ENCODE data around the gene CNOT4.
"Not testable (repeated sequence)": the region's sequence is repeated elsewhere in the genome, so short reads cannot be mapped to it uniquely, and the experiment has no call there.

Gene CNOT4

DNA sequence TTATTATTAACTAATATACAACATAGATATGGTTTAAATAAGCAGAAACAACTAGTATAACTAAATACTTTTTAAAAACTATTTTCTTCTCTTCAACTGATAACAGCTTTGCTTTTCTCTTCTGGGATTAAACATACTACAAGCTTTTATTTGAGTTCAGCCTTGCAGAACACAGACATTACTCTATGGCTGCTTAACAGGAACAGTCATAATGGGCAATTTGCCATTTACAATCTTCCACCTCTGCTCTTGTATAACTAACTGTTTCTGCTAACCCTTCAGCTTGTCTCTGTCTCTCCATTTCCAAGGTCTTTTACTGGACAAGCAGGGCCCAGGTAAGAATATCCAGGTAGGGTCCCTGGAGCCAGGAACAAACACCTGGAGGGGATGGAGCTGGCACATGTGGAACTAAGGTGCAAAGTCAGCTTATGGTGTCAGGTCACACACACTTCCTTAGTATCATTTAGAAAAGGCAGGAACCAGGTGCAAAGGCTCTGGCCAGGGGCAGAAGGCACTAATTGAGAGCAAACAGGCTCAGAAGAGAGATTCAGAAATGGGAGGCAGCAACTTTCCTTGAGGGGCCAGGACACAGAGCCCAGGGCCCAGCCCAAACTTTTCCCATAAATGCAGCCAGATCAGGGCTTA, 183.1 kb downstream of the CNOT4 start:
- DNase-seq (ENCODE audit: low read depth in 2 of 2): no peak

DNA sequence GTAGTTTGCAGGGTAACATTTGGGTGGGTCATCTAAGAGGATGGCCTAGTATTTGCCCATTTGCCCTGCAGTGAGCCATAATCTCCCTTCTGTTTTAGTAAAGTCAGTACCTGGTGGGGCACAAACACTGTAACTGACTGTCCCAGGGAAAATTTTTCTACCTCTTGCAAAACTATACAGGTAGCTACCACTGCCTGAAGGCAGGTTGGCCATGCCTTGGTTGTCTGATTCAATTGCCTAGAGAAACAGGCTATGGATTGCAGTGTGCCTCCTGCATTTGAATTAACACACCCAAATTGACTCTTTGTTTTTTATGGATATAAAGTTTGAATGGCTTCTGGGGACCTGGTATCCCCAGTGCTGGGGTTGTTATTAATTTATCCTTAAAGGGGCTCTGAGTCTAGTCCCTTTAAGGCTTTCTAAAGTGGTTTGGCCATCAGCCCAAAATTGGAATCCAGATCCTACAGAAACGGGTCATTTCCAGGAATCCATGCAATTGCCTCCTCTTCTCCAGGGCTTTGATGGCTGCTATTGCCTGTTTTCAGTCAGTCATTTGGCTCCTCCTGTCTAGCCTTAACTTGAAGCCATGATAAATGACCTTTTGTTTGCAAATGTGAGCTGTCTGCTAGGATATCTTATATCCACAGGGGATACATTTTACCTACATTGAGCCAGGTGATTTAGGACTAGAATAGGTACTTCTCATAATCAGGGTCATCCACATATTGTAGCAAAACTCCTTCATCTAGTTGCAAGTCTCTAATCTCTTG, 187.1 kb downstream of the CNOT4 start:
- DNase-seq (ENCODE audit: low read depth in 2 of 2): no peak

DNA sequence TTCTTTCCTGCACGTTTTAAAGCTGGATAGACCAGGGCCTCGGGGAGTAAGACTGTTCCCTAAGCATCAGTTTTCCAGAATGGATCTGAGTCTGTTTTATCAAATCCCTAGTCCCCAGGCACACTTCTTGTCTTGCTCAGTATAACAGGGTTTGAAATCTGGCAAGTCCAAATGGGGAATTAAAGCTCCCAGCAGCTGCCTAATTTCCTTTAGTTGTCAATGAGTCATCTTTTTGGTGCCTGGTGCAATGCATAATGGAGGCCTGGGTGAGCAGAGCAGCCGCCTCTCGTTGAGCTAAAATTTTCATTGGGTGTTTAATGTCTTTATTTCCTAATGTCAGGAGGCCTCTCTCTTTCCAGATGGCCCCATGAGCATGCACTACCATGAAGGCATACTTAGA, 188.3 kb downstream of the CNOT4 start:
- no peak for DNase-seq (ENCODE audit: low read depth in 2 of 2)

DNA sequence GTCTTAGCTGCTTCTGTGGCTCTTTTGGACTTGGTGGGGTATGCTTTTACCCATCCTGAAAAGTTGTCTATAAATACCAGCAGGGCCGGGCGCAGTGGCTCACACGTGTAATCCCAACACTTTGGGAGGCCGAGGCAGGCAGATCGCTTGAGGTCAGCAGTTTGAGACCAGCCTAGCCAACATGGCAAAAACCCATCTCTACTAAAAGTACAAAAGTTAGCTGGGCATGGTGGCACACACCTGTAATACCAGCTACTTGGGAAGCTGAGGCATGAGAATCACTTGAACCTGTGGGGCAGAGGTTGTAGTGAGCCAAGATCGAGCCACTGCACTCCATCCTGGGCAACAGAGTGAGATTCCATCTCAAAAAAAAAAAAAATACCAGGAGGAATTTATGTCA, 188.9 kb downstream of the CNOT4 start:
- not testable (repeated sequence) for DNase-seq (ENCODE audit: low read depth in 2 of 2)

DNA sequence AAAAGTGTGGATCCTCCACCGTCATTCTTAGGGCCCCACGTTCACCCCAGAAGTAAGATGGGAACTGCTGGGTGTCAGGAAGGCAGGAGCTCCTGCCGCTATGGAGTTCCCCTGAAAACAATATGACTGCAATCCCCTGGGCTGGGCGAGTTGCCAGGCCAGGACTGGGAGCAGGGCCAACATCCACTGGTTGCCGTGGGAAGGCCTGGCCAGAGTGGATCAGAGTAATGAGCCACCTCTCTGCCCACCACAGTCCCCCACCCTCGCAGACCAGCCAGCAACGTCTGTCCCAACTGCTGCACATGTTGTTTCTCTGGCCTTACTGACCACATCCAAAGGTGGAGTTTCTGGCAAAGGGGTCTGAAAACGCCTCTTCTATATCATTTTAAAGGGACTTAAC, 189.6 kb downstream of the CNOT4 start:
- no peak for DNase-seq (ENCODE audit: low read depth in 2 of 2)

DNA sequence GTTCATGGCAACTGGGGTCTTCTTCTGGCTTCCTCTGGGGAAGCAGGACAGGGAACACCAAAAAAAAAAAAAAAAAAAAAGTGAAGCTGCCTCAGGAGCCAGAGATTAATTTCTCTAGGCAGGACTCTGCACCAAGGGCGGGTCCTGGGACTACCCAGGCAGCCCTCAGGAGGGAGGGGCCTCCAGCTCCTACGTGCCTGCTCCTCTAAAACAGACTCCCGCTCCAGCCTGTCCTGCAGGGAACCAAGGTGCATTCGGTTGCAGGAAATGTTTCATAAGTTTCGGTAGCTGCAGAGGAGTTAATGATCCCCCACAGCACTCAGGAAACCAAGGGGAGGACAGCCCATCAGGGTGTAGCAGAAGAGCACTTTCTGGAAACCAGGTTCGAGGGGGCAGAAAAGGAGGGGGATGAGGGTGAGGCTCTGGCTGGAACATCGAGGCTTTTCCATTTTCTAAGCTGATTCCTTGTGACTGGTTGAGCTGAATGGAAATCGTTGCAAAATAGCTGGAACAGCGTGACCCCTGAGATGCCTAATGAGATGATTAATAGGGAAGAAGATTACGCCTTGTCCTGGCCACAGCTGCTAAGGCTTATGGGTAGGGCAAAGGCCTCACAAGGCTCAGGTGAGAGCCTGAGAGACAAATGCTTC, 192.1 kb downstream of the CNOT4 start:
- DNase-seq (ENCODE audit: low read depth in 2 of 2): no peak

DNA sequence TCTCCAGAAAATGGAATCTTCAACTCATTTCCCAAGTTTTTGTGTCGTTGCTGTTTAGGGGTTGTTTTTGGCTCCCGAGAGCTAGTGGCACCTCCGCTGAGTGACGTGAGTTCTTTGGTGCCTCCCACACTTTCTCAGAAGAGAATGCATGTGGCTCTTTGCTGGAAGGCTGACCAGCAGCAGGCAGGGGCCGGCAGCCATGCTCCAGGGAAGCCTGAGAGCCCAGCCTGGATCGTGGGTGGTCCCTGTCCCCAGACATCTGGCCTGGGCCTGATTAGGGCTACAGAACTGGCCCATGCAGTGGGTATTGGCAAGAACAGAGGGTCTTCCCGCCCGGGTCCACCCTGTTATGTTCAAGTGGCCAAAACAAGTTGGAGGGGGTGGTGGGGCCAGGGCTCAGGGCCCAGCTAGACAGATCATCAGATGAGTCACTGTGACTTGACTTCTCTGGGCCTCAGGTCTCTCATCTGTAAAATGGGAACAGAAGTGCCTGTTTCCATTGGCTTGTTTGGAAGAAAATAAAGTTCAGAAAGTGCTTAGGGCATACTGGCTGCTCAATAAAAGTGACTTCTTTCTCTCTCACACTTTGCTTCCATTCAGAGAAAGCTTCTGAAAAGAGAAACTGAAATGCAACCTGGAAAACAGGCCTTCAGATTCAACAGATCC, 193.1 kb downstream of the CNOT4 start:
- DNase-seq (ENCODE audit: low read depth in 2 of 2): no peak

DNA sequence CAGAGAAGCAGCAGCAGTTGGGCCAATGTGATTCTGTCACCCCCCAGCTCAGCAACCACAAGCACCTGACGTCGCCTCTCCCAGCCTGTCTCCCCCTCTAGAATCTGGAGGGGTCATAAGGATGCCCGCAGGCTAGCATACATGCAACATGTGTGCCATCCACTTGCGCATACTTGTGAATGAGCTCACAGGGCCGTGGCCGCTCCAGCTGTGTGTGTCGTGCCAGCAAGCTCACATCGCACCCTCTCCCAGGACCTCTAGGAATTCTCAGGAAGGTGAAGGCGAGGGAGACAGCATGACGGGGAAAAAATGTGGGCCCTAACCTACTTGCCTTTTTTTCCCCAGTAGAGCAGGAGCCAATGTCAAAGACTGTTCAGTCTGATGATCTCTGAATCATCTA, 195.9 kb downstream of the CNOT4 start:
- no peak for DNase-seq (ENCODE audit: low read depth in 2 of 2)

Data from stimulated activated CD8-positive, alpha-beta memory T cell treated with anti-CD3 and anti-CD28 coated beads, Interleukin-2, amount 100 ng/mL, for 48 hours (primary cell).